Nephron progenitor cell (in vitro differentiated cells): ENCODE results near the gene GGN.
A peak's percentile ranks its signal among the peaks of the same experiment; 100 is the strongest.

ENCODE experiments used
- DNase-seq: peaks from one replicate; pipeline ENCODE4 v3.0.0; 2021
- H3K27ac Mint-ChIP-seq: 2 replicates; pipeline ENCODE4 v1.8.0; 2021; ENCODE audit warnings: mild to moderate bottlenecking, moderate library complexity, mixed read lengths
- H3K27me3 Mint-ChIP-seq: 2 replicates; pipeline ENCODE4 v1.8.0; 2021; ENCODE audit warnings: mild to moderate bottlenecking, low read depth, mixed read lengths; ENCODE audit not compliant: poor library complexity
- H3K36me3 Mint-ChIP-seq: 2 replicates; pipeline ENCODE4 v1.8.0; 2021; ENCODE audit warnings: low read depth, mixed read lengths
- H3K4me1 Mint-ChIP-seq: 2 replicates; pipeline ENCODE4 v1.8.0; 2021; ENCODE audit warnings: mixed read lengths
- H3K4me3 Mint-ChIP-seq: 2 replicates; pipeline ENCODE4 v1.8.0; 2021; ENCODE audit warnings: mild to moderate bottlenecking, moderate library complexity, mixed read lengths
- H3K9me3 Mint-ChIP-seq: 2 replicates; pipeline ENCODE4 v1.8.0; 2021; ENCODE audit warnings: mild to moderate bottlenecking, moderate library complexity, mixed read lengths
- TF ChIP-seq, protein P1 (sequence below): fragments of 200-600 bp; sonication (generic); IDR thresholded peaks from 2 replicates; pipeline ENCODE4 v1.5.0; 2021; ENCODE audit warnings: antibody characterized with exemption

GGN gene

GRCh38 chr19:38381138-38381537 lies 6.7 kb downstream of the GGN start:
- TF ChIP-seq, protein P1, sequence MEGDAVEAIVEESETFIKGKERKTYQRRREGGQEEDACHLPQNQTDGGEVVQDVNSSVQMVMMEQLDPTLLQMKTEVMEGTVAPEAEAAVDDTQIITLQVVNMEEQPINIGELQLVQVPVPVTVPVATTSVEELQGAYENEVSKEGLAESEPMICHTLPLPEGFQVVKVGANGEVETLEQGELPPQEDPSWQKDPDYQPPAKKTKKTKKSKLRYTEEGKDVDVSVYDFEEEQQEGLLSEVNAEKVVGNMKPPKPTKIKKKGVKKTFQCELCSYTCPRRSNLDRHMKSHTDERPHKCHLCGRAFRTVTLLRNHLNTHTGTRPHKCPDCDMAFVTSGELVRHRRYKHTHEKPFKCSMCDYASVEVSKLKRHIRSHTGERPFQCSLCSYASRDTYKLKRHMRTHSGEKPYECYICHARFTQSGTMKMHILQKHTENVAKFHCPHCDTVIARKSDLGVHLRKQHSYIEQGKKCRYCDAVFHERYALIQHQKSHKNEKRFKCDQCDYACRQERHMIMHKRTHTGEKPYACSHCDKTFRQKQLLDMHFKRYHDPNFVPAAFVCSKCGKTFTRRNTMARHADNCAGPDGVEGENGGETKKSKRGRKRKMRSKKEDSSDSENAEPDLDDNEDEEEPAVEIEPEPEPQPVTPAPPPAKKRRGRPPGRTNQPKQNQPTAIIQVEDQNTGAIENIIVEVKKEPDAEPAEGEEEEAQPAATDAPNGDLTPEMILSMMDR, result no peak
- DNase-seq, result no peak
- H3K27me3 Mint-ChIP-seq, result peaks cover 3% of the 10 kb centered on the region
- no peak overlapping the region for H3K27ac Mint-ChIP-seq
- H3K36me3 Mint-ChIP-seq, result peaks cover 58% of the 10 kb centered on the region
- peaks cover 8% of the 10 kb centered on the region for H3K4me1 Mint-ChIP-seq
- H3K4me3 Mint-ChIP-seq, result no peak overlapping the region
- H3K9me3 Mint-ChIP-seq, result no peaks in the 10 kb centered on the region

GRCh38 chr19:38378866-38379265 lies 9.0 kb downstream of the GGN start:
- no peaks in the 10 kb centered on the region for H3K27me3 Mint-ChIP-seq
- H3K9me3 Mint-ChIP-seq, result no peaks in the 10 kb centered on the region
- TF ChIP-seq, protein P1, result no peak
- no peak overlapping the region for H3K27ac Mint-ChIP-seq
- no peak for DNase-seq
- H3K4me3 Mint-ChIP-seq, result no peak overlapping the region
- H3K36me3 Mint-ChIP-seq, result peaks cover 51% of the 10 kb centered on the region
- H3K4me1 Mint-ChIP-seq, result peaks cover 29% of the 10 kb centered on the region

DNA sequence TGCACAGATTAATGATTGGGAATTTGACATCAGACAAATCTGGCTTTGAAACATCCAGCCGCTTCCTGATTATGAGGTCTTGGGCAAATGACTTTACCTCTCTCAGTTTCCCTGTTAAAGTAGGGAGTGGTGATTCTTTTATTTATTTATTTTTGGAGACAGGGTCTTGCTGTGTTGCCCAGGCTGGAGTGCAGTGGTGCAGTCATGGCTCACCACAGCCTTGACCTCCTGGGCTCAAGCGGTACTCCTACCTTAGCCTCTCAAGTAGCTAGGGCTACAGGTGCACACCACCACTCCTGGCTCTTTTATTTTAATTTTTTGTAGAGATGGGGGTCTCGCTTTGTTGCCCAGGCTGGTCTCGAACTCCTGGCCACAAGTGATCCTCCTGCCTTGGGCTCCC lies 10.8 kb downstream of the GGN start:
- H3K4me1 Mint-ChIP-seq, result peaks cover 29% of the 10 kb centered on the region
- no peaks in the 10 kb centered on the region for H3K9me3 Mint-ChIP-seq
- H3K27me3 Mint-ChIP-seq, result peaks cover 11% of the 10 kb centered on the region
- no peak for DNase-seq
- peaks cover 38% of the 10 kb centered on the region for H3K36me3 Mint-ChIP-seq
- TF ChIP-seq, protein P1, result no peak
- no peak overlapping the region for H3K27ac Mint-ChIP-seq
- no peak overlapping the region for H3K4me3 Mint-ChIP-seq

DNA sequence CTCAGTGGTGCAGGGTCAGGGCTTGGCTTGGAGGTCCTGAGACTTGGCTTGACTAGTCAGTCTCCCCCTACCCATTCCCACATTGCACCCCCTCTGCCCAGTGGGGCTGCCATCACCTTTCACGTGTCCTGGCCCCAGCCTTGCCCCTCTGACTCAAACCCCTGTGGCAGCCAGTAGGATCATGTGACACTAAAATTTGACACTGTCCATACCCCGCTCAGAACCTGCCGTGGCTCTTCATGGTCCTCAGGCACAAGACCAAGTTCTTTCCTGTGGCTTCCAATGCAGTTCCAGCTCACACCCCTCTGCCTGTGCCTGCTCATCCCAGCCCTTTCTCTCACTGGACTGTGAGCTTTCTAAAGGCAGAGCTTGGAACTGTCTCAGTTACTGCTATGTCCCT lies 11.3 kb downstream of the GGN start:
- Mint-ChIP-seq H3K36me3 (peaks cover 33% of the 10 kb centered on the region), H3K9me3 (no peaks in the 10 kb centered on the region), H3K4me1 (peaks cover 29% of the 10 kb centered on the region), H3K27me3 (peaks cover 14% of the 10 kb centered on the region), H3K27ac (peak overlapping the region; percentile 77), H3K4me3 (peak overlapping the region; percentile 100)
- no peak for DNase-seq
- TF ChIP-seq, protein P1, result no peak

DNA sequence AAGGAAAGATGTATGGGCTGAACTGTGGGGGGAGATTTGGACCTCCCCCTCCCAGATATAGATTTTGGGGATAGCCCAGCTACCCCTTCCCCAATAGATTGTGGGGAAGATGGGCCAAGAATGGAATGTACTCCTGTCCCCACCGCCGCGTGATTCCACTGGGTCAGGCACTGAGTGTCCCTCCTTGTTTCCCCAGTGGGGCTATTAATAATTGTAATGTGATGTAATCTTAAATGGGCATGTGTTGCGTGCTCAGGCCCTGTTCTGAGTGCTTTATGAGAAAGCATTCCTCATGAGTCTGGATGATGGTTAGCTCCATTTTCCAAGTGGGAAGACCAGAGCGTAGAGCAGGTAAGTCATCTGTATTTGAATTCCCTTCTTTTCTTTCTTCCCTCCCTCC lies 12.1 kb downstream of the GGN start:
- H3K27me3 Mint-ChIP-seq, result peaks cover 19% of the 10 kb centered on the region
- no peaks in the 10 kb centered on the region for H3K9me3 Mint-ChIP-seq
- peaks cover 29% of the 10 kb centered on the region for H3K4me1 Mint-ChIP-seq
- peaks cover 25% of the 10 kb centered on the region for H3K36me3 Mint-ChIP-seq
- H3K27ac Mint-ChIP-seq, result no peak overlapping the region
- peak overlapping the region; percentile 100 for H3K4me3 Mint-ChIP-seq
- no peak for DNase-seq
- TF ChIP-seq, protein P1, result no peak

DNA sequence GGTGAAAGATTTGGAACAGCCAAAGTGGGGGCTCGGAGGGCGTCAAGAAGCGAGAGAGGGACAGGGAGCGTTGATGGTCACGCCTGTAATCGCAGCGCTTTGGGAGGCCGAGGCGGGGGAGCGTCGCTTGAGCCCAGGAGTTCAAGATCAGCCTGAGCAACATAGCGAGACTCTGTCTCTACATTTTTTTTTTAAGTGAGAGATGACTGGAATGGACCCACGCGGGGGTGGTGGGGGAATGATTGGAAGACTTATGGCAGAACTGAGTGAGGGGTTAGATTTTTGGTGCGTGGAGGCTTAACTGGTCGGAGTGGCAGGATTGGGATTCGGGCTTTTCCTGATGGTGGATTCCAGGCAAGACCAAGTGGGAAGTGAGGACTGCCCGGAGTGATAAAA lies 12.7 kb downstream of the GGN start:
- Mint-ChIP-seq H3K27ac (peak overlapping the region; percentile 77), H3K4me1 (peaks cover 29% of the 10 kb centered on the region), H3K4me3 (peak overlapping the region; percentile 100), H3K9me3 (no peaks in the 10 kb centered on the region), H3K36me3 (peaks cover 19% of the 10 kb centered on the region), H3K27me3 (peaks cover 24% of the 10 kb centered on the region)
- TF ChIP-seq, protein P1, result no peak
- DNase-seq, result no peak
